NCI-H1417 (cell line): Measurements from ENCODE around the gene SMAD3.
A peak's percentile ranks its signal among the peaks of the same experiment; 100 is the strongest.

Experiments used
- DNase-seq, 3 experiments: peaks; one replicate each; lab custom pipeline; 2025; lab: John Stamatoyannopoulos, UW

Gene SMAD3

GRCh38 chr15:67036775-67037555, 28.4 kb upstream of the SMAD3 start:
- DNase-seq, result no peak

- DNase-seq, result peak in 1 of 3 experiments; percentile 33
Measured at GRCh38 chr15:67037694-67038093, 27.7 kb upstream of the SMAD3 start.

GRCh38 chr15:67038736-67039135, 26.7 kb upstream of the SMAD3 start:
- DNase-seq, result no peak

GRCh38 chr15:67039384-67040075, 25.9 kb upstream of the SMAD3 start:
- DNase-seq, result no peak

- no peak for DNase-seq
Measured at GRCh38 chr15:67040277-67040676, 25.1 kb upstream of the SMAD3 start.

- DNase-seq, result no peak
Measured at GRCh38 chr15:67042551-67043142, 22.8 kb upstream of the SMAD3 start.

GRCh38 chr15:67043939-67044771, 21.2 kb upstream of the SMAD3 start:
- no peak for DNase-seq

GRCh38 chr15:67047149-67047661, 18.2 kb upstream of the SMAD3 start:
- DNase-seq, result peak in 2 of 3 experiments; percentile 19 to 66

GRCh38 chr15:67048281-67049279, 16.8 kb upstream of the SMAD3 start:
- no peak for DNase-seq

GRCh38 chr15:67049351-67050044, 15.9 kb upstream of the SMAD3 start:
- no peak for DNase-seq

- DNase-seq, result no peak
Measured at GRCh38 chr15:67050062-67050461, 15.3 kb upstream of the SMAD3 start.

GRCh38 chr15:67050522-67051087, 14.8 kb upstream of the SMAD3 start:
- no peak for DNase-seq

GRCh38 chr15:67051088-67052045, 14.0 kb upstream of the SMAD3 start:
- DNase-seq, result no peak

- no peak for DNase-seq
Measured at GRCh38 chr15:67054676-67055075, 10.7 kb upstream of the SMAD3 start.

- DNase-seq, result no peak
Measured at GRCh38 chr15:67059127-67059553, 6.3 kb upstream of the SMAD3 start.

- DNase-seq, result no peak
Measured at GRCh38 chr15:67061811-67062368, 3.5 kb upstream of the SMAD3 start.

- no peak for DNase-seq
Measured at GRCh38 chr15:67062369-67062985, 2.9 kb upstream of the SMAD3 start.
